GM11168 (cell line): ENCODE results near the gene POLR1D.

ENCODE experiments used
- in situ Hi-C: fragments of 300-500 bp; cut with MboI; formaldehyde crosslinking; loops from one replicate; pipeline ENCODE4 v1.12.0; 2022; ENCODE audit warnings: low sequenced_read_pairs; ENCODE audit not compliant: unreplicated experiment

The POLR1D gene, protein sequence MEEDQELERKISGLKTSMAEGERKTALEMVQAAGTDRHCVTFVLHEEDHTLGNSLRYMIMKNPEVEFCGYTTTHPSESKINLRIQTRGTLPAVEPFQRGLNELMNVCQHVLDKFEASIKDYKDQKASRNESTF

DNA sequence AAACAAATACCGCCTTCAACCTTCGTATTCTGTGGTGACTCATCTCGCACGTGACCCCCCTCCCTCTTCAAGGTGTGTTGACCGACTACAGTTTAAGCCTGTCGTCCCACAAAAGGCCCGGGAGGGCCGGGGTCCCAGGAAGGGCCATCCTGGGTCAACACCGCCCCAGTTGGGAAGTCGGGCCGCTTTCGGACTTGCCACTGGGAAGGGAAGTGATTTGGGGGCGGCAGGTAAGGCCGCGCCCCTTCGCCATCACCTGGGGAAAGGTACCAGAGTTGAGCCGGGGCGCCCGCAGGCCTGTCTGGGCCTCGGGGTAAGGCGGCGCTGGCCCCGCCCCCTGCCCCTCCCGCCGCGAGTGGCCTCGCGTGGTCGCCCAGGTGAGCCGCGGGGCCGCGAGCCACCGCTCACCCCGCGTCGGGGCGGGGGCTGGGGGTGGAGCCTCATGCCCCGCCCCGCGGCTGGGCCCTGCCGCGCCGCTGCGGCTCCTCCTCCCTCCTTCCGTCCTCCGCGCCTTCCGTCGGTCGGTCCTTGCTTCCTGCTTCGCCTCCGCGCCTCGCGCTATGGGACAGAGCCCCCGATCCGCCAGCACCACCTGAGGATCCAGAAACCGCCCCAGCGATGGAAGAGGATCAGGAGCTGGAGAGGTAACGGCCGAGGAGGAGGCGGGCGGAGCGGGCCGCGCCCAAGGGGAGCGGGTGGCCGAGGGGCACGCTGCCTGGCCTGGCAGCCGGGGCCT, at the start of gene POLR1D:
Gene POLR1D, plus strand, starts transcription at position 527 of the 736 bp plus-strand sequence. Its CDS starts 92 bp downstream, at position 619.
- in situ Hi-C loops: no loop called here

DNA sequence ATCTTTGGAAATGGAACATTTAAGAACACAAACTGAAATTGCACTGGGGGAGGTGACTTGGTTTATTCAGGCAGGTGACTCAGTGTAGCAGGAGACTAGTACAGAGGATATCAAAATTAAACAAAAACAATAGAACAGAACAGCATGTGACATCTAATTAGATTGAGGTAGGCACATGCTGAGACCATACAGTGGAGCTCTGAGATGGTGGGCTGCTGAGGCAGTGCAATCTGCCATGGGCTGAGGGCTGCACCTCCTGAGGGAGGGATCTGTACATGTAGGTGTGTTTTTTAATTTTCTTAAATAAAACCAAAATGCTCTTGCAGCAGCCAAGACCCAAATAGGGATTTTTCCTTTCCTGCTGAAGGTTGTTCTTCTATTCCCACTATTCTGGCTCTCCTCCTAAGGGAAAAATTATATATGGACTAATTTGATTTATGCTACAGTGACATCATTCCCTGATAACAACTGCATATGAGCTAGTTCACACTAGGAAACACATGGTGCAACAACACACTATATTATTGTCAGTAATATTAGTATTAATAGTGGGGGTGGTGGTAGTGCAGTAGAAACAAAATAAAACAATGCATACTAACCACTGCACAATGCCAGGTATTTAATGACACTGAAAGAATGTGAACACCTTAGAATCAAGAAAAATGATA, 49.3 kb upstream of the POLR1D start:
- in situ Hi-C loops: no loop called here

DNA sequence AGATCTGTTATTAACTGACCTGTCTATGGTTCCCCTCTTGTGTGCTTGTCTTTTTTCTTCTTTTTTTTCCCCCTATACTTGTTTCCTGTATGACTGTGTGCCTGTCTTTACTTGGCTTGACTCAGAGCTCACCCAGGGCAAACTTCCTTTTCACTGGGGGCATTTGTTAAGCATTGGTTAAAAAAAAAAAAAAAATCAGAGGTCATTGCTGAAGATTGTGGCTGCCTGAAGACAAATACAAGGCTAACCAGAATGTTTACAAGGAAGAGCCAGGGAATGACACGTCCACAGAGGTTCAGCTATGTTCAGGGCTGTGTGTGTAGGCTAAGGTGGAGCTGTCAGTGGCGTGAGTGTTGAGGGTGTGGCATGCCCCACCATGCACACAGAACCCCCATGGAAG, 48.4 kb upstream of the POLR1D start:
- in situ Hi-C loops: no loop called here

DNA sequence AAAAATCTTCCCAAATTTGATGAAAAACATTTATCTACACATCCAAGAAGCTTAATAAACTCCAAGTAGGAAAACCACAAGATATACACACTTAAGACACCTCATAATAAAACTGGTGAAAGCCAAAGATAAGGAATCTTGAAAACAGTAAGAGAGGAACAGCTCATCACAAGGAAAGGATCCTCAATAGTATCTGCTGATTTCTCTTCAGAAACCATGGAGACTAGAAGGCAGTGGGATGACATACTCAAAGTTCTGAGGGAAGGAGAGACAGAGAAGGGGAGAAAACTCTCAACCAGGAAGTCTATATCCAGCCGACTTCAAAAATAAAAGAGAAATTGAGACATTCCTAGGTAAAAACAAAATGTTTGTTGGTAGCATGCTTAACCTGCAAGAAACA, 47.0 kb upstream of the POLR1D start:
- in situ Hi-C loops: no loop called here

DNA sequence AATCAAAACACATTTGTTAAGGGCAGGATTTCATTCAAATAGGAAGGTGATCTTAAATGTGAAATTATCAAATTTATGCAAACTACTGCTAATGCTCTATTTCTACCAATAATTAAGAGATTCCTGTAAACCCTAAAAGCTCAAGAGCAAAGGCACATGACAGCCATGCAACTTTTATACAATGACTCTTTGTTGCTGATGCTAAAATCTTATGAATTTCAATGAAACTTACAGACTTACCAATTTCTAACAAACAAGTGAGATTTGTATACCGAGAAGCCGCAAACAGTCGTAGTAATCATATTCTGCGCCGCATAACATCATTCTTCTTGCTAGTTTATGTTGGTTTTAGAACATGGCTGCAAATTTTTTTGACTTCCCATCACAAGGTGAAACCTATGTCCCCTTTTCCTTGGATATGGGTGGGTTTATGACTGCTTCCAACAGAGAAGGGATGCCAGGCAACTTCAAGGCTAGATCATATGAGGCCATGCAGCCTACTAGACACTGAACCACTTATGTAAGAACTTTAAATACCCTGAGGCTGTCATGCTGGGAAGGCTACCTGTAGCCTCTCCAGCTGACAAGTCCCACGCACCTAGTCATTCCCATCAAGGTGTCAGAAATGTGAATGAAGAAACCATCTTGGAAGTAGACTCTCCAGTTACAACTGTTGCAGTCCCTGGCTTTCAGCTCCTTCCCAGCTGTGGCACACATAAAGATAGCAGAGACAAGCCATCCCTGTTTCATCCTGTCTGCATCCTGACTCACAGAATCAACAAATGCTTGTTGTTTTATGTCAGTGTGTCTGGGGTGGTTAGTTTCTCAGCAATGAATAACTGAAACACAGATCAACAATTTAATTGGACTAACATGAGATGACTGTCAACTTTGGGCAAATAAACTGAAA, 43.3 kb upstream of the POLR1D start:
- in situ Hi-C loops: no loop called here

DNA sequence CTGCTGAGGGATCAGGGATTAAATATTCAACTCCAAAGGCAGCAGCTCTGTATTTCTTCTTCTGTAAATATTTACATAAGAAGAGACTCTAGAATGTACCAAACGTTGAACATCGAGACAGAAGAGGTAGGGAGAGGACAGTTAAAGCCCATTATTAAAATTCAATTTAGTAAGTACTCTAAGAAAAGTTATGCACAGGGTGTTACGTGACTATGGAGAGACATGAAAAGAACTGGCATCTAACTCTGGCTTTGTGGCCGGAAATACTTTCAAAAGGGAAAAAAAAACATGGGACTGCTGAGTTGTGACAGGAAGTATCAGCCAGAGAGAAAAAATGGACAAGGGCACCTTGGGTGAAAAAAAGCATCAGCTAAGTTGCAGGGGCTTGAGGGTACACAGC, 38.0 kb upstream of the POLR1D start:
- in situ Hi-C loops: no loop called here

DNA sequence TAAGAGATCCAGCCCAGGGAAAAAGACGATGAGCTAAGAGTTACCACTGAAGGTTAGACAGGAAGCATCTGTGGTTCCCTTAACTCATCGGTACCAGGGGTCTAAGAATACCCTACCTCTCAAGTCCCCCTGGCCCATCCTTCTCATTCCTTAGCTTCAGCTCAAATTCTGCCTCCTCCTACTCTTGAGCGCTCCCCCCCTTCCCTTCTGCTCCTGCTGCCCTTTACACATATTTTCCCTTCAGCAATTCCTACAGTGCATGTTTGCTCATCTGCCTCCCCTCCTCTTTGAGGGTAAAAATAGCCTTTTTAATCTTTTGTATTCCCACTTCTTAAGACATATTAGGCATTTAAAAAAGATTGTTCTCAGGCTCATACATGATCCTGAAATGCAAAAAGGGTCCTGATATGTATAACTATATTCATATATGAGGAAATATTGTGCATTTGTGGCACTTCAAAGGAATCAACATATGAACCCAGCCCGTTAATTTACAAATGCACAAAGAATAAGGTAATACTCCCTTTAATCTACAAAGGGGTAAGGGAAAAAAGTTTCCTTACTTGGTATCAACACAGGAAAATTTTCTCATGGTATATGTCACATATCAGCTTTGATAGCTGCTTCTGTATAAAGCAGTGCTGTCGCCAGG, 34.5 kb upstream of the POLR1D start:
- in situ Hi-C loops: no loop called here

DNA sequence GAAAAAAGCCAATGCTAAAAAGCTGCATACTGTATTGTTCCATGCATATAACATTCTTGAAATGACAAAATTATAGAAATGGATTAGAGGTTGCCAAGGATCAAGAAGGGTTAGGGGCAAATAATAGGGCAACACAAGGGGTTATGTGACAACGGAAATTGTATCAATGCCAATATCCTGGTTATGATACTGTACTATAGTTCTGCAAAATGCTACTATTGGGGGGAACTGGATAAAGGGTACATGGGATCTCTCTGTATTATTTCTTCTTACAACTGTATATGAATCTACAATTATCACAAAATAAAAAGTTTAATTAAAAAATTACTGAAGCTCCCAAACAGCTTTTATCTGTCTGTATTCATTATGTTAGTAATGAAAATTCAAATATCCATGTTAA, 33.3 kb upstream of the POLR1D start:
- in situ Hi-C loops: no loop called here

DNA sequence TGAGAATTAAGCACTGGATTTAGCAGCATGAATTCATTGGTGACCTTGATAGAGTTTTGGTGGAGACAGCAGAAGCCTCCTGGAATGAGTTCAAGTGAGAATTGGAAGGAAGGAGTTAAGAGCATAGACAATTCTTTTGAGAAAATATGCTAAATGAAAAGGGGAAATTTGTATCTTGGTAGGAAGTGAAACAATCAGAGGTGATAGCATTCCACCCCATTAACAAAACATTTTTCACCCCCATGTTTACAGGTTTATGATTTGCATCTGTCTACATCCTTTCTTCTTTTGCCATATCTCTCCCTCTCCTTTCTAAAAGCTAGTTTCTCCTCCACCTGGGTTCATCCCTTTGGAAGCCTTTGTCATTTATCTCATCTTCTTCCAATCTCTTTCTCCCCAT, 28.8 kb upstream of the POLR1D start:
- in situ Hi-C loops: no loop called here

DNA sequence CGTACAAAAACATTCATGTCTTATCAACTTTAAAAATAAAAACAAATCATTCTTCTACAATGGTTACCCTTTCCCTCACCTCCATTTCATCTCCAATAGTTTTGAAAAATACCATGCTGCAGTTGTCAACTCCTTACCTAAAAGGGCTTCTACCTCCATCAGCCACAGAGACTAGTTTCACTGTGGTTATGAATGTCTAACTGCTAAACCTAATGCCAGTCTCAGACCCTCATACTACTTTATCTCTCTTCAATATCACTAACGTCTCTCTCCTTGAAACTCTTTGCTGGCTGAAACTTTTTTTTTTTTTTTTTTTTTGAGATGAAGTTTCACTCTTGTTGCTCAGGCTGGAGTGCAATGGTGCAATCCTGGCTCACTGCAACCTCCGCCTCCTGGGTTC, 28.4 kb upstream of the POLR1D start:
- in situ Hi-C loops: no loop called here

DNA sequence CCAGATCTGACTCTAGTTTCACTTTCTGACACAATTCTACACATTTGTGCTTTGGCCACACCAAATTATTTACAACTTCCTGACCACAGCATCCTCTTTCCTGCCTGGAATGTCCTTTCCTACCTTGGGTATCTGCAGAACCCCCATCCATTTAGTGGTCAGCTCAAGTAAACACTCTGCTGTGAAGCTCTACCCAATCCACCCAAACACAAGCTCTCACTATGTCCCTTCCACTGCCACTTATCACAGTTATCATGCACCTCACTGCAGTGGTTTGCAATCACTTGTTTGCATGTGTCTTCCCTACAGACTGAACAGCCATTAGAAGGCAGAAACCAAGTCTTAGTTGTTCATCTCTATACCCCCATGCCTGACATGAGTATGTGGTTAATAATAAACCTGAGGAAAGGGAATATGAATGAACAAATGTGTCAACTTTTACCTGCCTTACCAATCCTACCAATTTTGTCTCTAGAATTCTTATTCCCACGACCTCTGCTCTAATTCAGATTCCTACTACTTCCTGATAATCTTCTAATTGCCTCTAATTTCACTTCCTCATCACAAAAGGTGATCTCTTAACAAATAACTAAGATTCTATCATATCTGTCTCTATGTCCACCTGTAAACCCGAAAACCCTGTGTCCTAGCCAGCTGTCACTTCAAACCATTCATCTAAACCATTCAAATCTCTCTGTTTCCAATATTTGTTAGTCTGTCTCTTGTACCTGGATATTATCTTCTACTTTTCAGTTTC, 26.5 kb upstream of the POLR1D start:
- in situ Hi-C loops: no loop called here

DNA sequence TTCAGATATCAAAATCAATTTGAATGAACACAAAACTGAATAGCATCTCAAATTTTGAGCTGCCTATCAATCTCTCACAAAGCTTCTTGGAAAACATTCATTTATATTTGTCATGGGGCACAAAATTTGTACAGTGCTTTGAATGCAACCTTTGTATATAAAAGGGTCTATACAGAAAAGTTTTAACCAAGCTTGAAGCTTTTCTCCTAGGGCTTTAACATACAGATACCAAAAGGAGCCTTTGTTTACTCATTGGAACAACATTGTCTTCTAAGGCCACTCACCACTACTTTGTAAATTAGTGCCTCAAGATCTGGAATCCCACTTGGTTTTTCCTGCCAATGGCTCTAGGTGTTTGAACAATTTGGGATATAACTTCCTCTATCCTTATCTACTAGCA, 22.6 kb upstream of the POLR1D start:
- in situ Hi-C loops: no loop called here

DNA sequence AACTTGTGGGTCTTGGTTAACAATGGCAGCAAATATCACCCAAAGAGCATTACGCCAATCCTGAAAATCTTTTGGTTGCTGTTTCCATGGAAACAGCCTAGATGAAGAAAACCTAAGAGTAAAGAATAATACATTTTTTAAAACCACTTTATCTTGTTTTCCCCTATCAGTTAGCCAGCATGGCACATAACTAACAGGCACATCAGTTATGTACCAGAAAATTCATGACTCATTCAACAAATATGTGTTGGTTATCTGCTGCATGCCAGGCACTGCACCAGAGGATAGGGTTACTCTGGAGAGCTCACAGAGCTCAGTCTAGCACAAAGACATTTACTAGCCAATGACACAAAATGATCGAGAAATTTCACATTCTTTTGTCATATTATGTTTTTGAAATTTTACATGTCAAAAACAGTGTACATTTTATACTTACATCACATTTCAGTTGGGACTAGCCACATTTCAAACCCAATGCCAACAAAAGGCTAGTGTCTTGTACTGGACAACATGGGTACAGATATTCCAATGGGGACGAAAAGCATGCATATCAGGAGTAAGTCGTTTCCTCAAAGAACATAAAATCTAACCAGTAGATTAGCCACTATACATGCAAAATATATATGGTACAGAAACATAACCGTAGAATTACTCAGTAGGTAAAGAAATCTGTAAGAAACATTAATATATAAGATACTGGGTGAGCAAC, 21.7 kb upstream of the POLR1D start:
- in situ Hi-C loops: no loop called here

DNA sequence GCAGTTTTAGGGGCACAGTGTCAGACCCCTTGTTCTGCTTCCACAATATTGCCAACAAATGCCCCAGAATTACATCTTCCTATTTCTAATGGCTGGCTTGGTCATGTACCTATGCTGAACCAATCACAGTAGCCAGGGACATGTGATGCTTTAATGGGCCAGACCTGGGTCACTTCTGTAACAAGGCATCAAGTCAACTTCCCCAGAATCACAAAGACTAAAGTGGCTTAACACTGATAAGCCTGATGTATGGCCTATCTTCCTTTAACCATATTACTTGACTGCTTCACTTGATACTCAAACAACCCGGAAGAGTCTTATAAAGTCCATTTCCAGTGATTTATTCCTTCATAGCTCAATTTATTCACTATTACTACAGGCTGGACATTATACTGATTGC, 21.0 kb upstream of the POLR1D start:
- in situ Hi-C loops: no loop called here

DNA sequence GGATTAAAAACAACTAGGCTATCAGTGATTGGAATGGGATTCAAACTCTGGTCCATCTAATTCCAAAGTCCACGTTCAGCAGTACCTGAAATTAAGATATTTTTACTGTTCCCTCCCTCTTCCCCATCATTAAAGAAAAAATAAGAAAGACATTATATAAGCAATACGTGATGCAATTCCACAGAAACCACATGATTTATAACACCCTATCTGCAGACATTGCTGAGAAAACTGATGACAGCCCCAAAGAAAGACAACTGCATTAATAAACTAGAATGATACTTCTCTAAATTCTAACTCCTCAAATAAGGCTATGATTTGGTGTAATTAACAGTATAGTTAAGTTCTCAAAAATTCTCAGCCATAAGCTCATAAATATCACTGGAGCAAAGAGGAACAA, 20.5 kb upstream of the POLR1D start:
- in situ Hi-C loops: no loop called here

DNA sequence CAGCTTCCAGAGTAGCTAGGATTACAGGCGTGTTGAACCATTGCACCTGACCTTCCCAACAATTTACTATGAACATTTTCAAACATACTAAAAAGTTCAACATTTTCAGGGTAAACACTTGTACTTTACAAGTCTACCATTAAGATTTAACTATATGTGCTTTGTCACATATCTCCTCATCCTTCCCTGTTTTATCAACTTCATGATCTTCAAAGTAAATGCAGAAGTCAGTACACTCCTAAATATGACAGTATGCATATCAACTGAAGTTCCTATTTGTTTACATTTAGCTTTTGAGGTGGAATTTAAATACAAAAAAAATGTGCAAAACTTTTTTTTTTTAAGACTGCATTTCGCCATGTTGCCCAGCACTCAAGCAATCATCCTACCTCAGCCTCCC, 19.9 kb upstream of the POLR1D start:
- in situ Hi-C loops: no loop called here

DNA sequence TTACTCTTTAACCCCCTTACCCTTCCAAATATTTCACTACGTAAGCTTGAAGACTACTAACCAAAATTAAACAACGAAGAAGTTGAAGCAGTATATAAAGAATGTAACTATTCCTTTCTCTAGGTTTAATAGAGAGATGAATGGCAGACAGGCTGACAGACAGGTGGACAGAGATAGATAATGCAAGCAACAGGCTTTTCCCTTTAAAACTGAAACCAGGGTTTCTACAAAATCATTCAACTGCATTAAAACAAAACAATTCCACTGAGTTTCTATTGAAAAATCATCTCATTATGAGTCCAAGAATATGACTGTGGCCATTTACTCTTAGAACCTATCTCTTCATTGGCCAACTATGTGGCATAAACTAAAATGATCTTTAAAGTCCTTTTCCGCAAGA, 16.6 kb upstream of the POLR1D start:
- in situ Hi-C loops: no loop called here

DNA sequence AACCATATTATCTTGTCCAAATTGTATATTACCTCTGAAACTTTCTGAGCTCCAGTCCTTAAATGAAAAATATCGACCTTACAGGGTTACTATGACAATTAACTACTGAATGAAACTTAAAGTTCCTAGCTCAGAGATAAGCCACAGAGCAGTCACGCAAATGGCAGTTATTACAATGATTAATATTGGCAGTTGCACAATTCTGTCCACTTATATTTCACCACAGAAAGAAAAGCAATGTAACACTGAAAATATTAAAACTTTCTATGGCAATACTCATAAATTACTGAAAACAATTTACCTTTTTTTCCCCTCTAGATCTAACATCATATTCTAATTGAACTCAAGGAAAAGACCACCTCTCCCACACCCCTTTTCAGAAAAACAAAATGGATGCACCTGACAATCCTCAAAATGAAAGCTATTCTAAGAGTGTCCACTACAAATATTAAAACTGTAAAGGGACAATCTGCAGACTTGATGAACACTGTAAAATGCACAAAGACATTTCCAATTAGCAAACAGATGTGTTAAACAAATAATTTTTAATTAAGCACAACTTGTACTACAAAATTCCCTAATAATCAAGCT, 16.0 kb upstream of the POLR1D start:
- in situ Hi-C loops: no loop called here

DNA sequence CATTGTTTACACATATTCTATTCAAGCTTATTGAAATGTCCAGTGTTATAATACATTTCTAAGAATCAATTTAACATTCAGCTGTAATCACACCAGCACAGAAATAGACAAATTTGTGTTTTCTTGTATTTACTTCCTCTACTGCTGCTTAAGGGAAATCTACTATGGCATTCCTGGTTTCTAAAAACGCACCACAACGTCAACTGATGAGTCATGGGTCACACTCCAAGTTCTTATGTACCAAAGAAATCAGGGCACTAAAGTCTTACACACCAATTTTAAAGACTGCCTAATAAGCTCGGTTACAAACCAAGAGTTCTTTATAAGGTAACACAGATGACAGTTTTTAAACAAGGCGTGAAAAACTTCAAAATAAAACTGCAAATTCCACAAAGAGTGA, 14.6 kb upstream of the POLR1D start:
- in situ Hi-C loops: no loop called here
